ENCODE measurements around the gene BEST3. TPM values are rescaled to one million over a fixed set of nuclear protein-coding genes. Genes with fewer than 3 reads are reported as not detected.

The BEST3 gene
- total and polyA plus RNA-seq, 2 experiments from 2014 or later, result not detected

DNA sequence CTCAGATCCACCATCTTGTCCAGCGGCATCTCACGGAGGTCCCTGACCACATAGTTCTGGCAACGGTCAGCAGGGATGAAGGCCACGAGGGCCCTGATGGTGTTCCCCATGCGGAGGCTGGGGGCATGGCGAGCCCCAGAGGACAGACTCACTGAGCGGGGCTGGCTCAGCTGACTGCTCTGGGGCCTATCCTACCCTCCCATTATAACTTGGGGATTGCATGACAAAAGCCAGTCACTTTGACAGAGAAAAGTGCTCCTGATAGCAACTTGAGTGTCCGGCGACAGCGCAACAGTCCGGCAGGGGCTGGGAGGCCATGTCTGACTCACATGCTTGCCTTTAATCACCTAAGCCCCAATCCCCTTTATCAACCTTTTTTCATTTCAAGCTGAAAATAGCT, 88.4 kb downstream of the BEST3 start, which contains the start of gene LRRC10:
Gene LRRC10 (minus strand): TSS at position 179 of the 400 bp plus-strand sequence. CDS start 69 bp downstream, at position 110.
- Mint-ChIP-seq H3K36me3 (ENCODE audit: low read depth) (no peaks in the 10 kb centered on the region), H3K9me3 (no peaks in the 10 kb centered on the region), H3K4me3 (no peak within 1 kb of the TSS), H3K27ac (no peak within 1 kb of the TSS), H3K27me3 (ENCODE audit: insufficient read depth, low read depth, poor library complexity) (no peaks in the 10 kb centered on the region), H3K4me1 (no peaks in the 10 kb centered on the region)
- H2AFZ ChIP-seq, result peak within 1 kb of the TSS; percentile 52; the same call in 1 of the 2 replicates
- no peaks in the 10 kb centered on the region for H3K79me2 ChIP-seq (replicated peaks; ENCODE audit: insufficient read depth)
- DNase-seq (ENCODE audit: low spot score) (no peak), ATAC-seq (no peak; the same call in 2 of the 3 replicates)
- H3K4me2 ChIP-seq, result no peak within 1 kb of the TSS
- H3F3A ChIP-seq (replicated peaks; ENCODE audit: low read depth), result no peaks in the 10 kb centered on the region
- no peak within 1 kb of the TSS for H3K27ac ChIP-seq (ENCODE audit: low read depth)
- no peak within 1 kb of the TSS for H3K4me3 ChIP-seq
- H3K27me3 ChIP-seq (ENCODE audit: insufficient read depth), result no peaks in the 10 kb centered on the region
- TF ChIP-seq ZNF114 (CRISPR knock-in tag; IDR thresholded peaks at IDR 0.05), result no peak
- TF ChIP-seq, protein P1, sequence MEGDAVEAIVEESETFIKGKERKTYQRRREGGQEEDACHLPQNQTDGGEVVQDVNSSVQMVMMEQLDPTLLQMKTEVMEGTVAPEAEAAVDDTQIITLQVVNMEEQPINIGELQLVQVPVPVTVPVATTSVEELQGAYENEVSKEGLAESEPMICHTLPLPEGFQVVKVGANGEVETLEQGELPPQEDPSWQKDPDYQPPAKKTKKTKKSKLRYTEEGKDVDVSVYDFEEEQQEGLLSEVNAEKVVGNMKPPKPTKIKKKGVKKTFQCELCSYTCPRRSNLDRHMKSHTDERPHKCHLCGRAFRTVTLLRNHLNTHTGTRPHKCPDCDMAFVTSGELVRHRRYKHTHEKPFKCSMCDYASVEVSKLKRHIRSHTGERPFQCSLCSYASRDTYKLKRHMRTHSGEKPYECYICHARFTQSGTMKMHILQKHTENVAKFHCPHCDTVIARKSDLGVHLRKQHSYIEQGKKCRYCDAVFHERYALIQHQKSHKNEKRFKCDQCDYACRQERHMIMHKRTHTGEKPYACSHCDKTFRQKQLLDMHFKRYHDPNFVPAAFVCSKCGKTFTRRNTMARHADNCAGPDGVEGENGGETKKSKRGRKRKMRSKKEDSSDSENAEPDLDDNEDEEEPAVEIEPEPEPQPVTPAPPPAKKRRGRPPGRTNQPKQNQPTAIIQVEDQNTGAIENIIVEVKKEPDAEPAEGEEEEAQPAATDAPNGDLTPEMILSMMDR (conservative IDR thresholded peaks at IDR 0.05; ENCODE audit: low read depth in 2 of 2), result no peak
- TF ChIP-seq, protein P2, sequence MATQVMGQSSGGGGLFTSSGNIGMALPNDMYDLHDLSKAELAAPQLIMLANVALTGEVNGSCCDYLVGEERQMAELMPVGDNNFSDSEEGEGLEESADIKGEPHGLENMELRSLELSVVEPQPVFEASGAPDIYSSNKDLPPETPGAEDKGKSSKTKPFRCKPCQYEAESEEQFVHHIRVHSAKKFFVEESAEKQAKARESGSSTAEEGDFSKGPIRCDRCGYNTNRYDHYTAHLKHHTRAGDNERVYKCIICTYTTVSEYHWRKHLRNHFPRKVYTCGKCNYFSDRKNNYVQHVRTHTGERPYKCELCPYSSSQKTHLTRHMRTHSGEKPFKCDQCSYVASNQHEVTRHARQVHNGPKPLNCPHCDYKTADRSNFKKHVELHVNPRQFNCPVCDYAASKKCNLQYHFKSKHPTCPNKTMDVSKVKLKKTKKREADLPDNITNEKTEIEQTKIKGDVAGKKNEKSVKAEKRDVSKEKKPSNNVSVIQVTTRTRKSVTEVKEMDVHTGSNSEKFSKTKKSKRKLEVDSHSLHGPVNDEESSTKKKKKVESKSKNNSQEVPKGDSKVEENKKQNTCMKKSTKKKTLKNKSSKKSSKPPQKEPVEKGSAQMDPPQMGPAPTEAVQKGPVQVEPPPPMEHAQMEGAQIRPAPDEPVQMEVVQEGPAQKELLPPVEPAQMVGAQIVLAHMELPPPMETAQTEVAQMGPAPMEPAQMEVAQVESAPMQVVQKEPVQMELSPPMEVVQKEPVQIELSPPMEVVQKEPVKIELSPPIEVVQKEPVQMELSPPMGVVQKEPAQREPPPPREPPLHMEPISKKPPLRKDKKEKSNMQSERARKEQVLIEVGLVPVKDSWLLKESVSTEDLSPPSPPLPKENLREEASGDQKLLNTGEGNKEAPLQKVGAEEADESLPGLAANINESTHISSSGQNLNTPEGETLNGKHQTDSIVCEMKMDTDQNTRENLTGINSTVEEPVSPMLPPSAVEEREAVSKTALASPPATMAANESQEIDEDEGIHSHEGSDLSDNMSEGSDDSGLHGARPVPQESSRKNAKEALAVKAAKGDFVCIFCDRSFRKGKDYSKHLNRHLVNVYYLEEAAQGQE (IDR thresholded peaks at IDR 0.05; ENCODE audit: unreplicated experiment), result no peak
- TF ChIP-seq, protein P3, sequence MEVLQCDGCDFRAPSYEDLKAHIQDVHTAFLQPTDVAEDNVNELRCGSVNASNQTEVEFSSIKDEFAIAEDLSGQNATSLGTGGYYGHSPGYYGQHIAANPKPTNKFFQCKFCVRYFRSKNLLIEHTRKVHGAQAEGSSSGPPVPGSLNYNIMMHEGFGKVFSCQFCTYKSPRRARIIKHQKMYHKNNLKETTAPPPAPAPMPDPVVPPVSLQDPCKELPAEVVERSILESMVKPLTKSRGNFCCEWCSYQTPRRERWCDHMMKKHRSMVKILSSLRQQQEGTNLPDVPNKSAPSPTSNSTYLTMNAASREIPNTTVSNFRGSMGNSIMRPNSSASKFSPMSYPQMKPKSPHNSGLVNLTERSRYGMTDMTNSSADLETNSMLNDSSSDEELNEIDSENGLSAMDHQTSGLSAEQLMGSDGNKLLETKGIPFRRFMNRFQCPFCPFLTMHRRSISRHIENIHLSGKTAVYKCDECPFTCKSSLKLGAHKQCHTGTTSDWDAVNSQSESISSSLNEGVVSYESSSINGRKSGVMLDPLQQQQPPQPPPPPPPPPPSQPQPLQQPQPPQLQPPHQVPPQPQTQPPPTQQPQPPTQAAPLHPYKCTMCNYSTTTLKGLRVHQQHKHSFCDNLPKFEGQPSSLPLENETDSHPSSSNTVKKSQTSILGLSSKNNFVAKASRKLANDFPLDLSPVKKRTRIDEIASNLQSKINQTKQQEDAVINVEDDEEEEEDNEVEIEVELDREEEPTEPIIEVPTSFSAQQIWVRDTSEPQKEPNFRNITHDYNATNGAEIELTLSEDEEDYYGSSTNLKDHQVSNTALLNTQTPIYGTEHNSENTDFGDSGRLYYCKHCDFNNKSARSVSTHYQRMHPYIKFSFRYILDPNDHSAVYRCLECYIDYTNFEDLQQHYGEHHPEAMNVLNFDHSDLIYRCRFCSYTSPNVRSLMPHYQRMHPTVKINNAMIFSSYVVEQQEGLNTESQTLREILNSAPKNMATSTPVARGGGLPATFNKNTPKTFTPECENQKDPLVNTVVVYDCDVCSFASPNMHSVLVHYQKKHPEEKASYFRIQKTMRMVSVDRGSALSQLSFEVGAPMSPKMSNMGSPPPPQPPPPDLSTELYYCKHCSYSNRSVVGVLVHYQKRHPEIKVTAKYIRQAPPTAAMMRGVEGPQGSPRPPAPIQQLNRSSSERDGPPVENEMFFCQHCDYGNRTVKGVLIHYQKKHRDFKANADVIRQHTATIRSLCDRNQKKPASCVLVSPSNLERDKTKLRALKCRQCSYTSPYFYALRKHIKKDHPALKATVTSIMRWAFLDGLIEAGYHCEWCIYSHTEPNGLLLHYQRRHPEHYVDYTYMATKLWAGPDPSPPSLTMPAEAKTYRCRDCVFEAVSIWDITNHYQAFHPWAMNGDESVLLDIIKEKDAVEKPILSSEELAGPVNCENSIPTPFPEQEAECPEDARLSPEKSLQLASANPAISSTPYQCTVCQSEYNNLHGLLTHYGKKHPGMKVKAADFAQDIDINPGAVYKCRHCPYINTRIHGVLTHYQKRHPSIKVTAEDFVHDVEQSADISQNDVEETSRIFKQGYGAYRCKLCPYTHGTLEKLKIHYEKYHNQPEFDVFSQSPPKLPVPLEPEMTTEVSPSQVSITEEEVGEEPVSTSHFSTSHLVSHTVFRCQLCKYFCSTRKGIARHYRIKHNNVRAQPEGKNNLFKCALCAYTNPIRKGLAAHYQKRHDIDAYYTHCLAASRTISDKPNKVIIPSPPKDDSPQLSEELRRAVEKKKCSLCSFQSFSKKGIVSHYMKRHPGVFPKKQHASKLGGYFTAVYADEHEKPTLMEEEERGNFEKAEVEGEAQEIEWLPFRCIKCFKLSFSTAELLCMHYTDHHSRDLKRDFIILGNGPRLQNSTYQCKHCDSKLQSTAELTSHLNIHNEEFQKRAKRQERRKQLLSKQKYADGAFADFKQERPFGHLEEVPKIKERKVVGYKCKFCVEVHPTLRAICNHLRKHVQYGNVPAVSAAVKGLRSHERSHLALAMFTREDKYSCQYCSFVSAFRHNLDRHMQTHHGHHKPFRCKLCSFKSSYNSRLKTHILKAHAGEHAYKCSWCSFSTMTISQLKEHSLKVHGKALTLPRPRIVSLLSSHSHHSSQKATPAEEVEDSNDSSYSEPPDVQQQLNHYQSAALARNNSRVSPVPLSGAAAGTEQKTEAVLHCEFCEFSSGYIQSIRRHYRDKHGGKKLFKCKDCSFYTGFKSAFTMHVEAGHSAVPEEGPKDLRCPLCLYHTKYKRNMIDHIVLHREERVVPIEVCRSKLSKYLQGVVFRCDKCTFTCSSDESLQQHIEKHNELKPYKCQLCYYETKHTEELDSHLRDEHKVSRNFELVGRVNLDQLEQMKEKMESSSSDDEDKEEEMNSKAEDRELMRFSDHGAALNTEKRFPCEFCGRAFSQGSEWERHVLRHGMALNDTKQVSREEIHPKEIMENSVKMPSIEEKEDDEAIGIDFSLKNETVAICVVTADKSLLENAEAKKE (CRISPR knock-in tag; IDR thresholded peaks at IDR 0.05), result no peak
- TF ChIP-seq EZH2 (IDR thresholded peaks at IDR 0.05; ENCODE audit: low read depth, unreplicated experiment), result no peak
- no peak for TF ChIP-seq POLR2AphosphoS5 (IDR thresholded peaks at IDR 0.05; ENCODE audit: low read depth)
- no peak for TF ChIP-seq NANOG (IDR thresholded peaks at IDR 0.05; ENCODE audit: borderline replicate concordance)
- TF ChIP-seq ZNF331 (CRISPR knock-in tag; IDR thresholded peaks at IDR 0.05; ENCODE audit: low read depth), result no peak
- no peak for TF ChIP-seq JUNB (IDR thresholded peaks at IDR 0.05; ENCODE audit: unreplicated experiment)
- TF ChIP-seq CREB1 (CRISPR knock-in tag; IDR thresholded peaks at IDR 0.05; ENCODE audit: low read depth), result no peak
- TF ChIP-seq STAT1 (IDR thresholded peaks at IDR 0.05; ENCODE audit: unreplicated experiment), result no peak
- TF ChIP-seq EZH2phosphoT487 (IDR thresholded peaks at IDR 0.05; ENCODE audit: unreplicated experiment), result no peak
- TF ChIP-seq, protein P4, sequence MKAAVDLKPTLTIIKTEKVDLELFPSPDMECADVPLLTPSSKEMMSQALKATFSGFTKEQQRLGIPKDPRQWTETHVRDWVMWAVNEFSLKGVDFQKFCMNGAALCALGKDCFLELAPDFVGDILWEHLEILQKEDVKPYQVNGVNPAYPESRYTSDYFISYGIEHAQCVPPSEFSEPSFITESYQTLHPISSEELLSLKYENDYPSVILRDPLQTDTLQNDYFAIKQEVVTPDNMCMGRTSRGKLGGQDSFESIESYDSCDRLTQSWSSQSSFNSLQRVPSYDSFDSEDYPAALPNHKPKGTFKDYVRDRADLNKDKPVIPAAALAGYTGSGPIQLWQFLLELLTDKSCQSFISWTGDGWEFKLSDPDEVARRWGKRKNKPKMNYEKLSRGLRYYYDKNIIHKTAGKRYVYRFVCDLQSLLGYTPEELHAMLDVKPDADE (IDR thresholded peaks at IDR 0.05), result no peak
- no peaks in the 10 kb centered on the region for H3K4me1 ChIP-seq (ENCODE audit: insufficient read depth)
- no peaks in the 10 kb centered on the region for H3K36me3 ChIP-seq (ENCODE audit: insufficient read depth)
- no peaks in the 10 kb centered on the region for H4K20me1 ChIP-seq (replicated peaks; ENCODE audit: insufficient read depth)
- no peaks in the 10 kb centered on the region for H3K9me2 ChIP-seq (ENCODE audit: insufficient read depth)

All from GM23338 (cell line).